Measurements from ENCODE around the gene ISG15. TPM values are rescaled to one million over a fixed set of nuclear protein-coding genes. Genes with fewer than 3 reads are reported as not detected.
A peak's percentile ranks its signal among the peaks of the same experiment; 100 is the strongest.

ISG15 gene
- total RNA-seq, 2 experiments from 2014 or later, result 593 to 623 TPM

- POLR2A ChIA-PET, result interaction anchor here (1.6 kb wide), 2 partner anchors 15 to 20 kb away, joined by 5 to 6 read pairs; partner anchors contain the start of gene ISG15
- Mint-ChIP-seq H3K4me3 (peak overlapping the region; percentile 51), H3K27me3 (peaks cover 31% of the 10 kb centered on the region), H3K27ac (no peak overlapping the region), H3K9me3 (no peaks in the 10 kb centered on the region), H3K36me3 (ENCODE audit: low read depth) (no peaks in the 10 kb centered on the region), H3K4me1 (peaks cover 13% of the 10 kb centered on the region)
- DNase-seq, result no peak
- CTCF ChIA-PET, result interaction anchor here (1.0 to 1.6 kb wide), 3 partner anchors 82 to 338 kb away, joined by 4 to 5 read pairs (median 4); partner anchors contain the start of gene C1orf159
These were observed 20.6 kb downstream of the ISG15 start for GRCh38 chr1:1033731-1034438.

GRCh38 chr1:1034439-1034781, 21.1 kb downstream of the ISG15 start:
- Mint-ChIP-seq H3K4me3 (peak overlapping the region; percentile 51), H3K4me1 (peaks cover 18% of the 10 kb centered on the region), H3K27me3 (peaks cover 35% of the 10 kb centered on the region), H3K36me3 (ENCODE audit: low read depth) (no peaks in the 10 kb centered on the region), H3K27ac (no peak overlapping the region), H3K9me3 (no peaks in the 10 kb centered on the region)
- ChIA-PET CTCF (no interaction called here), POLR2A (interaction anchor here (1.6 kb wide), 2 partner anchors 15 to 20 kb away, joined by 5 to 6 read pairs; partner anchors contain the start of gene ISG15)
- no peak for DNase-seq

- POLR2A ChIA-PET, result no interaction called here
- Mint-ChIP-seq H3K4me1 (peaks cover 25% of the 10 kb centered on the region), H3K27ac (no peak overlapping the region), H3K27me3 (peaks cover 39% of the 10 kb centered on the region), H3K36me3 (ENCODE audit: low read depth) (no peaks in the 10 kb centered on the region), H3K4me3 (no peak overlapping the region), H3K9me3 (no peaks in the 10 kb centered on the region)
- CTCF ChIA-PET, result no interaction called here
- DNase-seq, result no peak
These were observed 22.1 kb downstream of the ISG15 start for GRCh38 chr1:1035291-1035943.

- Mint-ChIP-seq H3K9me3 (no peaks in the 10 kb centered on the region), H3K4me3 (no peak overlapping the region), H3K27me3 (peaks cover 33% of the 10 kb centered on the region), H3K27ac (no peak overlapping the region), H3K4me1 (peaks cover 20% of the 10 kb centered on the region), H3K36me3 (ENCODE audit: low read depth) (no peaks in the 10 kb centered on the region)
- ChIA-PET POLR2A (interaction anchor here (1.4 to 3.1 kb wide), 2 partner anchors 24 to 25 kb away, joined by 3 to 25 read pairs; partner anchors contain the start of gene ISG15), CTCF (no interaction called here)
- DNase-seq, result no peak
These were observed 24.4 kb downstream of the ISG15 start for GRCh38 chr1:1037366-1038327.

GRCh38 chr1:1038694-1039093, 25.4 kb downstream of the ISG15 start:
- H3K4me3 Mint-ChIP-seq, result peak overlapping the region; percentile 35
- H3K27me3 Mint-ChIP-seq, result peaks cover 33% of the 10 kb centered on the region
- H3K9me3 Mint-ChIP-seq, result no peaks in the 10 kb centered on the region
- no peaks in the 10 kb centered on the region for H3K36me3 Mint-ChIP-seq (ENCODE audit: low read depth)
- ChIA-PET CTCF (interaction anchor here (1.1 to 1.4 kb wide), 2 partner anchors 21 to 25 kb away, joined by 4 to 6 read pairs; no protein-coding TSS in a partner anchor), POLR2A (interaction anchor here (0.9 to 3.1 kb wide), 3 partner anchors 24 to 168 kb away, joined by 3 to 25 read pairs (median 3); partner anchors contain the start of gene ISG15)
- no peak overlapping the region for H3K27ac Mint-ChIP-seq
- H3K4me1 Mint-ChIP-seq, result peaks cover 19% of the 10 kb centered on the region
- DNase-seq, result no peak

GRCh38 chr1:1039145-1039910, 26.0 kb downstream of the ISG15 start:
- peaks cover 19% of the 10 kb centered on the region for H3K4me1 Mint-ChIP-seq
- DNase-seq, result peak; percentile 48
- peak overlapping the region; percentile 28 for H3K27ac Mint-ChIP-seq

GRCh38 chr1:1040004-1040991, 27.0 kb downstream of the ISG15 start:
- no peaks in the 10 kb centered on the region for H3K36me3 Mint-ChIP-seq (ENCODE audit: low read depth)
- H3K27ac Mint-ChIP-seq, result no peak overlapping the region
- ChIA-PET POLR2A (interaction anchor here (0.7 to 3.1 kb wide), 11 partner anchors 14 to 267 kb away, joined by 3 to 25 read pairs (median 4); partner anchors contain the start of genes AGRN, B3GALT6, ISG15 and SDF4), CTCF (interaction anchor here (0.6 to 2.2 kb wide), 8 partner anchors 9 to 250 kb away, joined by 3 to 7 read pairs (median 3); partner anchors contain the start of genes B3GALT6, ISG15 and SDF4)
- H3K9me3 Mint-ChIP-seq, result no peaks in the 10 kb centered on the region
- H3K4me1 Mint-ChIP-seq, result peaks cover 19% of the 10 kb centered on the region
- DNase-seq, result peak; percentile 89
- peaks cover 27% of the 10 kb centered on the region for H3K27me3 Mint-ChIP-seq
- H3K4me3 Mint-ChIP-seq, result peak overlapping the region; percentile 69

More at GRCh38 chr1:1039145-1039910, 26.0 kb downstream of the ISG15 start:
- ChIA-PET CTCF (interaction anchor here (1.0 to 2.2 kb wide), 4 partner anchors 22 to 54 kb away, joined by 4 to 7 read pairs (median 5); partner anchors contain the start of gene ISG15), POLR2A (interaction anchor here (0.8 to 3.1 kb wide), 7 partner anchors 15 to 268 kb away, joined by 3 to 25 read pairs (median 4); partner anchors contain the start of genes AGRN and ISG15)
- H3K36me3 Mint-ChIP-seq (ENCODE audit: low read depth), result no peaks in the 10 kb centered on the region
- no peaks in the 10 kb centered on the region for H3K9me3 Mint-ChIP-seq
- peak overlapping the region; percentile 69 for H3K4me3 Mint-ChIP-seq
- peaks cover 31% of the 10 kb centered on the region for H3K27me3 Mint-ChIP-seq

GRCh38 chr1:1041092-1041523, 27.8 kb downstream of the ISG15 start:
- H3K9me3 Mint-ChIP-seq, result no peaks in the 10 kb centered on the region
- CTCF ChIA-PET, result interaction anchor here (0.6 to 2.2 kb wide), 6 partner anchors 10 to 249 kb away, joined by 3 to 7 read pairs (median 3); partner anchors contain the start of genes B3GALT6 and SDF4
- POLR2A ChIA-PET, result interaction anchor here (0.7 to 3.1 kb wide), 8 partner anchors 18 to 191 kb away, joined by 3 to 25 read pairs (median 4); partner anchors contain the start of genes B3GALT6, ISG15 and SDF4
- peaks cover 19% of the 10 kb centered on the region for H3K27me3 Mint-ChIP-seq
- DNase-seq, result no peak
- no peak overlapping the region for H3K4me3 Mint-ChIP-seq
- no peaks in the 10 kb centered on the region for H3K36me3 Mint-ChIP-seq (ENCODE audit: low read depth)
- H3K27ac Mint-ChIP-seq, result no peak overlapping the region
- H3K4me1 Mint-ChIP-seq, result peaks cover 19% of the 10 kb centered on the region

- POLR2A ChIA-PET, result interaction anchor here (2.0 kb wide), 1 partner anchor 19 kb away, joined by 9 read pairs; no protein-coding TSS in a partner anchor
- DNase-seq, result no peak
- no peaks in the 10 kb centered on the region for H3K9me3 Mint-ChIP-seq
- peaks cover 19% of the 10 kb centered on the region for H3K27me3 Mint-ChIP-seq
- H3K36me3 Mint-ChIP-seq (ENCODE audit: low read depth), result no peaks in the 10 kb centered on the region
- CTCF ChIA-PET, result no interaction called here
- no peak overlapping the region for H3K4me3 Mint-ChIP-seq
- peaks cover 19% of the 10 kb centered on the region for H3K4me1 Mint-ChIP-seq
- H3K27ac Mint-ChIP-seq, result no peak overlapping the region
These were observed 28.6 kb downstream of the ISG15 start for GRCh38 chr1:1041873-1042272.

- DNase-seq, result no peak
- CTCF ChIA-PET, result no interaction called here
- Mint-ChIP-seq H3K4me1 (peaks cover 19% of the 10 kb centered on the region), H3K36me3 (ENCODE audit: low read depth) (no peaks in the 10 kb centered on the region), H3K27ac (no peak overlapping the region), H3K4me3 (no peak overlapping the region), H3K27me3 (peaks cover 14% of the 10 kb centered on the region), H3K9me3 (no peaks in the 10 kb centered on the region)
- POLR2A ChIA-PET, result no interaction called here
These were observed 29.5 kb downstream of the ISG15 start for GRCh38 chr1:1042835-1043234.

GRCh38 chr1:1043411-1043810, 30.1 kb downstream of the ISG15 start:
- Mint-ChIP-seq H3K27me3 (peaks cover 13% of the 10 kb centered on the region), H3K9me3 (no peaks in the 10 kb centered on the region), H3K4me3 (no peak overlapping the region), H3K36me3 (ENCODE audit: low read depth) (no peaks in the 10 kb centered on the region), H3K4me1 (peaks cover 18% of the 10 kb centered on the region), H3K27ac (no peak overlapping the region)
- DNase-seq, result no peak
- POLR2A ChIA-PET, result no interaction called here
- CTCF ChIA-PET, result no interaction called here

All from activated CD4-positive, alpha-beta memory T cell treated with anti-CD3 and anti-CD28 coated beads, Interleukin-2, amount 10 ng/mL, durations not matched to agents 7 days and 5 days (primary cell).